PC-3 (cell line): ENCODE measurements around the gene UBE2E1. TPM values are rescaled to one million over a fixed set of nuclear protein-coding genes. Genes with fewer than 3 reads are reported as not detected.

Experiments
- ATAC-seq: fragments of 200-7000 bp; cut with Tn5 transposase; 2 replicates; pipeline ENCODE4 v1.9.1; 2020; ENCODE audit warnings: mild to moderate bottlenecking, moderate library complexity
- BruUV-seq: library from RNA; stranded (reverse); fragments of 400-500 nt; replicated peaks from 2 replicates; lab custom pipeline; 2021; lab: Mats Ljungman, UMichigan
- CTCF ChIA-PET: fragments of 300-600 bp; sonication (Branson Sonifier 250); formaldehyde crosslinking; loops from one replicate; lab custom pipeline; 2022; ENCODE audit warnings: antibody characterized with exemption; lab: Charles Lee
- POLR2A ChIA-PET: fragments of 300-600 bp; sonication (Branson Sonifier 250); formaldehyde crosslinking; loops from one replicate; lab custom pipeline; 2022; ENCODE audit warnings: antibody characterized with exemption; ENCODE audit not compliant: unreplicated experiment; lab: Charles Lee
- DNase-seq: peaks from one replicate; pipeline ENCODE4 v3.0.0-alpha.2; 2015
- H2AFZ ChIP-seq: fragments of 300-600 bp; sonication (generic); 2 replicates; pipeline ENCODE4 v1.6.0; 2016; ENCODE audit warnings: antibody characterized with exemption, low read length
- H3F3A ChIP-seq: fragments of 300-600 bp; sonication (generic); one replicate; pipeline ENCODE4 v1.6.0; 2017; ENCODE audit warnings: antibody characterized with exemption, low read length, control low read depth, mild to moderate bottlenecking; ENCODE audit not compliant: unreplicated experiment
- H3K27ac ChIP-seq: fragments of 300-600 bp; sonication (generic); 2 replicates; pipeline ENCODE4 v1.5.1; 2016; ENCODE audit warnings: mild to moderate bottlenecking, low read length
- H3K27me3 ChIP-seq: fragments of 300-600 bp; sonication (generic); 2 replicates; pipeline ENCODE4 v1.6.1; 2016; ENCODE audit warnings: low read length, mixed read lengths
- H3K36me3 ChIP-seq: fragments of 300-600 bp; sonication (generic); 2 replicates; pipeline ENCODE4 v1.6.1; 2016; ENCODE audit warnings: low read depth, mixed run types, low read length, mixed read lengths
- H3K4me1 ChIP-seq: fragments of 300-600 bp; sonication (generic); 2 replicates; pipeline ENCODE4 v1.5.1; 2016; ENCODE audit warnings: low read length; ENCODE audit not compliant: insufficient read depth
- H3K4me2 ChIP-seq: fragments of 300-600 bp; sonication (generic); 2 replicates; pipeline ENCODE4 v1.6.0; 2016; ENCODE audit warnings: low read length
- H3K4me3 ChIP-seq: fragments of 300-600 bp; sonication (generic); 2 replicates; pipeline ENCODE4 v1.5.1; 2016; ENCODE audit warnings: mild to moderate bottlenecking, low read length, mixed read lengths
- H3K79me2 ChIP-seq: fragments of 300-600 bp; sonication (generic); 2 replicates; pipeline ENCODE4 v1.6.1; 2017; ENCODE audit warnings: low read length, mixed read lengths
- H3K9ac ChIP-seq: fragments of 300-600 bp; sonication (generic); 2 replicates; pipeline ENCODE4 v1.6.0; 2016; ENCODE audit warnings: mild to moderate bottlenecking, low read length
- H3K9me2 ChIP-seq: fragments of 300-600 bp; sonication (generic); replicated peaks from 2 replicates; pipeline ENCODE4 v1.6.1; 2016; ENCODE audit warnings: mixed run types, low read length, mixed read lengths
- H3K9me3 ChIP-seq: fragments of 300-600 bp; sonication (generic); 2 replicates; pipeline ENCODE4 v1.6.1; 2016; ENCODE audit warnings: low read length, mixed read lengths
- H4K20me1 ChIP-seq: fragments of 300-600 bp; sonication (generic); 2 replicates; pipeline ENCODE4 v1.6.1; 2016; ENCODE audit warnings: low read length, mixed read lengths
- EZH2 ChIP-seq: fragments of 300-600 bp; sonication (generic); IDR thresholded peaks from one replicate; pipeline ENCODE4 v1.6.1; 2017; ENCODE audit warnings: antibody characterized with exemption, mild to moderate bottlenecking, low read length; ENCODE audit not compliant: unreplicated experiment
- EZH2phosphoT487 ChIP-seq: fragments of 300-600 bp; sonication (generic); IDR thresholded peaks from 2 replicates; pipeline ENCODE4 v1.6.1; 2018; ENCODE audit warnings: mild to moderate bottlenecking, antibody characterized with exemption, low read length, borderline replicate concordance
- intact Hi-C: fragments of 100-400 bp; cut with micrococcal nuclease; formaldehyde crosslinking; loops from 2 replicates; pipeline ENCODE4 v1.9.0; 2023
- total RNA-seq: library from RNA; depleted of rRNA; stranded (reverse); fragments of >200 nt; gene quantifications from 2 replicates; pipeline ENCODE4 v1.2.3, GENCODE V29; 2014
- TF ChIP-seq, protein P1 (sequence below): fragments of 300-600 bp; sonication (generic); conservative IDR thresholded peaks from 2 replicates; pipeline ENCODE4 v1.5.1; 2017; ENCODE audit warnings: antibody characterized with exemption, low read depth, mild to moderate bottlenecking, low read length

UBE2E1 gene
- total RNA-seq, 1 experiment from 2014 or later: 117 TPM

DNA sequence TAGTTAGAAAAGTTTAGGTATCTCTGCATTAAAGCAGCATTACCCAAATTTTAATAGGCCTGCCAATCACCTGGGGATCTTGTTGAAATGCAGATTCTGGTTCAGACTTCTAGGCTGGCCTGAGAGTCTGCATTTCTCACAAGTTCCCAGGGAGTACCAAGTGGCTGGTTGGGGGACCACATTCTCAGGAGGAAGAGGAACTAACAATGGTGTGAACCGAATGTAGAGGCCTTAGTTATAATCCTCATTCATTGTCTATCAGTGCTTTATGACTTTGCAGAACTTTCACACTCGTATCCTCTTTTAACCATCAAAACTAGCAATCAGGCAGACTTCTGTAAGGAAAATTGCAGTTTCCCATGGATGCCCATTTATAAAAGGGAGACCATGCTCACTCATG, 38.2 kb upstream of the UBE2E1 start:
- no TSS peak for BruUV-seq
- intact Hi-C loops: no loop called here
- ChIA-PET CTCF (no interaction called here), POLR2A (interaction anchor here (0.6 kb wide), 1 partner anchor 32 kb away, joined by 16 read pairs; no protein-coding TSS in a partner anchor)
- Histone ChIP-seq H3K79me2 (no peaks in the 10 kb centered on the region), H3K9ac (no peak overlapping the region), H3K9me3 (no peaks in the 10 kb centered on the region), H3K4me3 (no peak overlapping the region), H3K4me2 (no peak overlapping the region), H4K20me1 (no peaks in the 10 kb centered on the region), H2AFZ (no peak overlapping the region), H3K27ac (no peak overlapping the region), H3F3A (no peaks in the 10 kb centered on the region), H3K27me3 (no peaks in the 10 kb centered on the region), H3K9me2 (no peaks in the 10 kb centered on the region), H3K36me3 (no peaks in the 10 kb centered on the region), H3K4me1 (no peaks in the 10 kb centered on the region)
- no peak for DNase-seq
- ATAC-seq: no peak
- no peak for TF ChIP-seq EZH2

DNA sequence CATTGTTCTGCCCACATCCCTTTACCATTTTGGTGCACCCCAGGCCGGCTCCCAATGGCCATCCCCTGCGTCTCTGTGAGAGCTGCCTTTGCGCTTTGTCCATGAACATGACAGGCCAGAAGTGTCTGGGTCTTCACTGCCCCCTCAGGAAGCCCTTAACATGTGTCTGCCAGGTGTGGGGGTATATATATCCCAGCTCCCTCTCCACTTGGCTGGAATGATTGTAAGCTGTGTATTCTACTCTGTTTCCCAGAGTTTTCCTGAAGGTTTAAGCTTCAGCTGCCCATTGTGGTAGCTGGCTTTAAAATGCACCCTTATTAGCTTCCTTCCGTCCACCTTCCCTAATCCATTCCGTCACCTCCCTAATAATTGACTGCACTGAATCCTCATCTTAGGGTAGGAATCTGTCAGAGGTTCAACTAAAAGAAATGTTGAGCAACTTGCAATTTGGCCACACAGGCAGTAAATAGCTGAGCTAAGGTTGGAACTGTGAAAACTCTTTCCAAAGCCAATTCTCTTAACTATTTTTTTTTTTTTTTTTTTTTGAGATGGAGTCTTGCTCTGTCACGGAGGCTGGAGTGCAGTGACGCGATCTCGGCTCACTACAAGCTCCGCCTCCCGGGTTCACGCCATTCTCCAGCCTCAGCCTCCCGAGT, 30.4 kb upstream of the UBE2E1 start:
- no peak overlapping the region for H3K4me2 ChIP-seq
- no peak overlapping the region for H2AFZ ChIP-seq
- H4K20me1 ChIP-seq: no peaks in the 10 kb centered on the region
- no peak overlapping the region for H3K4me3 ChIP-seq
- H3K79me2 ChIP-seq: no peaks in the 10 kb centered on the region
- H3K4me1 ChIP-seq: no peaks in the 10 kb centered on the region
- H3F3A ChIP-seq: no peaks in the 10 kb centered on the region
- no peaks in the 10 kb centered on the region for H3K9me3 ChIP-seq
- ChIA-PET POLR2A (interaction anchor here (0.5 kb wide), 1 partner anchor 19 kb away, joined by 6 read pairs; no protein-coding TSS in a partner anchor), CTCF (no interaction called here)
- H3K9ac ChIP-seq: no peak overlapping the region
- no peak overlapping the region for H3K27ac ChIP-seq
- H3K9me2 ChIP-seq: no peaks in the 10 kb centered on the region
- DNase-seq: no peak
- TF ChIP-seq EZH2phosphoT487: no peak
- TF ChIP-seq, protein P1, sequence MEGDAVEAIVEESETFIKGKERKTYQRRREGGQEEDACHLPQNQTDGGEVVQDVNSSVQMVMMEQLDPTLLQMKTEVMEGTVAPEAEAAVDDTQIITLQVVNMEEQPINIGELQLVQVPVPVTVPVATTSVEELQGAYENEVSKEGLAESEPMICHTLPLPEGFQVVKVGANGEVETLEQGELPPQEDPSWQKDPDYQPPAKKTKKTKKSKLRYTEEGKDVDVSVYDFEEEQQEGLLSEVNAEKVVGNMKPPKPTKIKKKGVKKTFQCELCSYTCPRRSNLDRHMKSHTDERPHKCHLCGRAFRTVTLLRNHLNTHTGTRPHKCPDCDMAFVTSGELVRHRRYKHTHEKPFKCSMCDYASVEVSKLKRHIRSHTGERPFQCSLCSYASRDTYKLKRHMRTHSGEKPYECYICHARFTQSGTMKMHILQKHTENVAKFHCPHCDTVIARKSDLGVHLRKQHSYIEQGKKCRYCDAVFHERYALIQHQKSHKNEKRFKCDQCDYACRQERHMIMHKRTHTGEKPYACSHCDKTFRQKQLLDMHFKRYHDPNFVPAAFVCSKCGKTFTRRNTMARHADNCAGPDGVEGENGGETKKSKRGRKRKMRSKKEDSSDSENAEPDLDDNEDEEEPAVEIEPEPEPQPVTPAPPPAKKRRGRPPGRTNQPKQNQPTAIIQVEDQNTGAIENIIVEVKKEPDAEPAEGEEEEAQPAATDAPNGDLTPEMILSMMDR: no peak
- no peak for TF ChIP-seq EZH2
- ATAC-seq: no peak
- BruUV-seq: no TSS peak
- intact Hi-C loops: no loop called here
- H3K36me3 ChIP-seq: no peaks in the 10 kb centered on the region
- no peaks in the 10 kb centered on the region for H3K27me3 ChIP-seq

DNA sequence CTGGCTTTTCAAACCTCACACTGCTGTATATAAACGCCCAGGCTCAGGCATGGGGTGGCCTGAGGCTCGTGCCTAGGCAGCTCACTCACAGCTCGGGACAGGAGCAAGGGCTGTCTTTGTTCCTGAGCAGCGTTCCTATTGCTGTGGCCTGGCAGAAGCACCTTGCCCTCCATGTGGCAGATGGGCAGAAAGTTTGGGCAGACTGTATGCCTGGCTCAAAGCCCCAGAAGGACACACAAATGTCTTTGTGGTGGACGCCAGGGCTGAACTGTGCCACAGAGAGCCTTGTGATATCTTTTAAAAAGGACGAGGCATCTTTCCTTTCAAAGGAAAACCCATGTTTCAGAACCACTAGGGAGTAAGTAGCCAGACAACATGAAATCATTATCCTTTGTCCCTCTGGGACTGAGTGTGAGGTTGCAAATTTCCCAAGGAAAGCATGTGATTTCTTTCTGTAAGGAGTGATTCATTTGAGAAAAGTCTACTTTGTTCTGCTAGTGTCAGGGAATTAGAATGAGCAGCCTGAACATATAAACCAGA, 29.3 kb upstream of the UBE2E1 start:
- Histone ChIP-seq H3K79me2 (no peaks in the 10 kb centered on the region), H3K9me3 (no peaks in the 10 kb centered on the region), H3K9ac (no peak overlapping the region), H2AFZ (0 out of 2 replicates have a peak overlapping the region, but pooled peaks have one; percentile 25), H3K4me2 (no peak overlapping the region), H3K4me3 (no peak overlapping the region), H3F3A (no peaks in the 10 kb centered on the region), H3K9me2 (no peaks in the 10 kb centered on the region), H4K20me1 (no peaks in the 10 kb centered on the region), H3K36me3 (no peaks in the 10 kb centered on the region), H3K4me1 (no peaks in the 10 kb centered on the region), H3K27me3 (no peaks in the 10 kb centered on the region), H3K27ac (no peak overlapping the region)
- DNase-seq (no peak), ATAC-seq (no peak)
- no TSS peak for BruUV-seq
- ChIA-PET CTCF (no interaction called here), POLR2A (no interaction called here)
- TF ChIP-seq EZH2phosphoT487: no peak
- TF ChIP-seq EZH2: no peak
- TF ChIP-seq, protein P1: no peak
- intact Hi-C loops: no loop called here
